Activated T-cell treated with anti-CD3 and anti-CD28 coated beads, Interleukin-2, amount 50 U/mL, for 1 hour (primary cell): ENCODE data around the gene SP140L.
"Not testable (repeated sequence)": the region's sequence is repeated elsewhere in the genome, so short reads cannot be mapped to it uniquely, and the experiment has no call there.

Source experiments
- DNase-seq: peaks from one replicate; pipeline ENCODE4 v3.0.0-alpha.2; 2020

The SP140L gene

GRCh38 chr2:230384986-230385385 lies 58.0 kb downstream of the SP140L start:
- DNase-seq: no peak

- no peak for DNase-seq
Observed at GRCh38 chr2:230394301-230394700, 67.3 kb downstream of the SP140L start.

GRCh38 chr2:230398698-230399097 lies 71.7 kb downstream of the SP140L start:
- not testable (repeated sequence) for DNase-seq

- DNase-seq: no peak
Observed at GRCh38 chr2:230400041-230400440, 73.0 kb downstream of the SP140L start.

- DNase-seq: no peak
Observed at GRCh38 chr2:230400454-230400853, 73.5 kb downstream of the SP140L start.

DNA sequence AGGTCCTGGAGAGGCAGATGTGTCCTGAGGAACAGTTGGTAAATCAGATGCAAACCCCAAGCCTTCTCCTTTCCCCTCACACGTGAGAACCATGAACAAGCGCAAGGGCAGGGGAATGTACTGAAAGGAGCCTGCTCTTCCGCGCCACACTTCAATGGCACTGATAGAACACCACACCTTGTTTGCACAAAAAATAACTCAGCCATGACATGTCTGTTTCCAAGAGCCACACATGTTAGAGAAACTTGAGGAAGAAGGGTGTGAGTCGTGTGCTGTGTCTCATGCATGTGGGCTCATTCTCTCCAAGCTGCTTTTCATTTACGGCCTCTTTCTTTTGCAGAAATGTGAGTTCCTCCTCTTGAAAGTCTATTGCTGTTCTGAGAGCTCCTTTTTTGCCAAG lies 74.0 kb downstream of the SP140L start:
- not testable (repeated sequence) for DNase-seq

DNA sequence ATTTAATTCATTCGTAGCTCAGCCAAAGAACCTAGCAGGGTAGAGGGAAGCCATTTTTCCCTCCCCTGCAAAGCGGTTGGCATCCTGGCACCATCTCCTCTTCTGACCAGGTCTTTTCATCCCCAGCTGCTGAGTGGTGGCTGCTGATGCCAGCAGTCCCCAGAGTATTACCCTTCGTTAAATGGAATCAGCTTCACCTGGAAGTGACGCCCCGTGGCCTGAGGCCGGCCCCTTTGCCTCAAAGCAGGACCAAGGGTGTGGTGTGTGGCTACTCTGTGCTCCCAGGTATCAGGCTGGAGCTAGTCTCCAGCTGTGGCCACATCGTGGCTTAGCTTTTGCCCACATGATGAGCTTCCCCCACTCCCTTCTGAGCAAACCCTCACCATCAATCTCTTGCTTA lies 76.8 kb downstream of the SP140L start:
- no peak for DNase-seq

GRCh38 chr2:230405824-230406223 lies 78.8 kb downstream of the SP140L start:
- DNase-seq: no peak

GRCh38 chr2:230408244-230408842 lies 81.3 kb downstream of the SP140L start:
- DNase-seq: no peak

DNA sequence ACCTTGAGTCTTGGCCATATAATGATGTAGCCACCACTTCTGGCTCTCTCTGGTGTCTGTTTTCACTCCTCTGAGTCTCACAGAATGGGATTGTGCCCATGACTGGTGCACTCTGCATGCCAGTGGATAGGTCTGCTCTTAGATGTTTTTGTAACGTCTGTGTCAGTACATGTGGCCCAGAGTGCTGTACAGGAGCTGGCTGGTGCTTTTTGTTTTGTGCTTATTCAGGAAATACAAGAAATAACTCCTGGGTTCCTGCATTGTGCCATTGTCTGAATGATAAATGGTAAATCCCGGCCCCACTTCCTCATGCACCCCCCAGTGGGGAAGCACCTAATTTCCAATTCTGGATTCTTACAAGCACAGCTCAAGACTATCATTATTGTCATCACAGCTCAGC lies 82.3 kb downstream of the SP140L start:
- DNase-seq: not testable (repeated sequence)

- no peak for DNase-seq
Observed at GRCh38 chr2:230410263-230410662, 83.3 kb downstream of the SP140L start.

DNA sequence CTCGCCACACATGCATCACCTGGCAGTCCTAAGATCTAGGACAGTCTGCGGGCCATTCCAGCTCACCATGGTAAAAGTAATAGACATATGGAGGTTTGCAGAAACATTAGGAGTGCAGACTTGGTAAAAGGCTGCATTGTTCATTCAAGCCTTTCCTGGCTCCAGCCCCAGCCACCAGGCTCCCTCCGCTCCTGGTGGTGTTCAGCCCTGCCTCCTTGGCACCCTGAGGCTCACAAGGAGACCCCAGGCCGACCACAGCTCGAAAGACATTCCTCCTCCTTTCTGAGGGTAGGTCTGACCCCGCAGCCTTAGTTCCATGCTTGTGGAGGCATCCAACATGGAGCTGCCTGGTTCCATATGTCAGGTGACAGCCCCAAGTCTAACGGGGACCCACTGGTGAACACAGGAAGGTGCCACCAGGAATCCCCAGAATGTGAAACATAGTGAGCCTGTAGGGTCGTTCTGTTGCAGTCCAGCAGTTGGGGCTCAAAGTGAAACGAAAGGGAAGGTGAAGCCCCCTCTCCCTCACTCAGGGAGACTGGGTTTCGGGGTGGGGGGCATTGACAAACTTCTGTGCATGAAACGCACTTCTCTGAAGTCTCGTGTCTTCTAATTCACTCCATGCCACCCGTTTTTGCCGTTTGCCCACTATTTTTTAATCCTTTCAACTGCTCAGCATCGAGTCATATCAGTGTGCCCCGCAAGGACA lies 84.0 kb downstream of the SP140L start:
- no peak for DNase-seq

GRCh38 chr2:230411570-230412370 lies 84.8 kb downstream of the SP140L start:
- DNase-seq: peak; percentile 71

GRCh38 chr2:230412371-230412711 lies 85.3 kb downstream of the SP140L start:
- DNase-seq: no peak

DNA sequence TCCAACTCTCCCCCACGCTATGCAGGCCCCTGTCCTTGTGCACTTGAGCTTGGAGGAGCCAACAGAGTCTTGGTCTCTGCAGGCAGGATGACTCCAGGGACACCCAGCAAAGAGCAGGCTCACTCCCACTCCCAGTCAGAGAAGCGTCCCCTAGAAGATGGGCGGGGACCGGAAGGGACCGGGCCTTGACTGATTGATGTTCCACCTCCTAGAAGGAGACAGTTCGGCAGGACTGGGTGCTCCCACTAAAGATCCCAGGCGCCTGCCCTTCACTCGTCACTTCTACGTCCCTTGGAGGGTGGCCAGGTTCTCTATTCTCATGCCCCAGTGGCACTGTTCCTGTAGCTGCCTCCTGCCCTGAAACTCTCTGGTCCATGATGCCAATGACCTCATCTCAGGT lies 85.9 kb downstream of the SP140L start:
- no peak for DNase-seq

GRCh38 chr2:230413479-230413878 lies 86.5 kb downstream of the SP140L start:
- DNase-seq: no peak

DNA sequence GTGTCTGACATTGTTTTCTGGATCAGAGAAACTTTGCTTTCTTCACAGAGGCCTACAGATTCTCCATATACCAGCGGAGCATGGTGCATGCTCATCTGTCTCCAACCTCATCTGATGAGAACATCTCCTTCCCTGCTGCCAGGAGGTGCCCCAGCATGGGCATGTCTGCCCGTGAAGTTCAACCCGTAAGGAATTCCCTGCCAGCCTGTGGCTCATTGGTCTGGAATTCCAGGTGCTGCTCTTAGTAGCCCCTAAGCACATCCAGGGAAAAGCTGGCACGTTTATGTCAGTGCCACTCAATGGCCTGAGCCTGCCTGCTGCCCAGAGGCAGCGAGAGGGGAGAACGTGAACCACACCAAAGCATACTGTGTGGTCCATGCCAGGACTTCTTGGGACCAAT lies 87.3 kb downstream of the SP140L start:
- no peak for DNase-seq

- peak; percentile 72 for DNase-seq
Observed at GRCh38 chr2:230416061-230416721, 89.2 kb downstream of the SP140L start, which contains the start of gene SP100. Gene SP100, plus strand, starts transcription at chr2:230416201. Its CDS starts 96 bp downstream, at chr2:230416297.

DNA sequence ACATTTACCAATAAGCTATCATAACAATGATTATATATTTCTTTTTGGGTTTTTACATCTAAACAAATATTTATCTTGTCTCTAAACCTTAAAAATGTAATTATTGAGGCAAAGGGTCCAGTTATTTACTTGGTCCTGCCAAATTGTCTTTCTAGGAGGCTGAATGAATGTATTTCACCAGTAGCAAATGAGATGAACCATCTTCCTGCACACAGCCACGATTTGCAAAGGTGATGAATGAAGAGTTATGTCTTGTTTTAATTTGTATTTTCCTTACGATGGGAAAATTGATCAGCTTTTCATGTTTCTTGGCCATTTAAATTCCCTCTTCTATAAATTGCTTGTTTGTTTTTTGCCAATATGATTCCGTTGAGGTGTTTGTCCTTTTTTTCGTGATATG lies 90.4 kb downstream of the SP140L start:
- DNase-seq: no peak

DNA sequence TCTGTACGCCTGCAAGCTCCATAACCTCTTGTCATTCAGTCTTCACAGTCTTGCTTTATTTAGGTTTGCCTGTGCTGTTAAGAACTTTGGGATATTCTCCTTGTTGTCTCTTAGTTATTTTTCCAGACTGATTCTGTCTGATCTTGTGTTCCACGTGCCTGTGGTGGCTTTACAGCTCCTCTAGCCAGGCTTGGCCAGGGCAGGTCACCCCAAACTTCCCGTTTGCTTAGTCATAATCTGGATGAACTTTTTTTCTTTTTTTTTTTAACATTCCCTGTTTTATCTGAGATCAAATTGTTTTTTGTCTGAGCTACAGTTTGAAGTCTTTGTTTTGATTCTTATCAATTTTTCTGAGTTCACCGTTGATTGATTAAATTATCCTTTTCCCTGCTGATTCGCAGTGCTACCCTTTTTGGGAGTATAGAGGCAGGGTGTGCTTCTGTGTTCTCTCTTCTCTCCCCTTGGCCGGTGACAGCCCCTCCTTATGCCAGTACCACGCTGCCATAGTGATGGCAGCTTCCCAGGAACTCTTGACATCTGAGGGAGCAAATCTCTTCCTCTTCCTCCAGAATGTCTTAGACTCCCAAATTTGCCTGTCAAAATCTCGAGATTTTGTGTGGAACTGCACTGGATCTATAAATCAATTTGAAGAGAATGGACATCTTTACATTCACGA lies 91.5 kb downstream of the SP140L start:
- no peak for DNase-seq

DNA sequence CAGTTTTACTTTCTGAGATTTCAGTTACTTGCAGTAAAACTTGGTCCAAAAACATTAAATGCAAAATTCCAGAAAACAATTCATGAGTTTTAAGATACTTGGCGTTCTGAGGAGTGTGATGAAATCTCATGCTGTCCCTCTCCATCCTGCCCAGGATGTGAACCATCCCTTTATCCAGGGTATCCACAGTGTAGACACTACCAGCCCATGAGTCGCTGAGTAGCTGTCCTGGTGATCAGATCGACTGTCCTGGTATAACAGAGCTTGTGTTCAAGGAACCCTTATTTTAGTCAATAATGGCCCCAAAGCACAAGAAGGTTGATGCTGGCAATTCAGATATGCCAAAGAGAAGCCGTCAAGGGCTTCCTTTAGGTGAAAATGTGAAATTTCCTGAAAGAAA lies 92.2 kb downstream of the SP140L start:
- no peak for DNase-seq

DNA sequence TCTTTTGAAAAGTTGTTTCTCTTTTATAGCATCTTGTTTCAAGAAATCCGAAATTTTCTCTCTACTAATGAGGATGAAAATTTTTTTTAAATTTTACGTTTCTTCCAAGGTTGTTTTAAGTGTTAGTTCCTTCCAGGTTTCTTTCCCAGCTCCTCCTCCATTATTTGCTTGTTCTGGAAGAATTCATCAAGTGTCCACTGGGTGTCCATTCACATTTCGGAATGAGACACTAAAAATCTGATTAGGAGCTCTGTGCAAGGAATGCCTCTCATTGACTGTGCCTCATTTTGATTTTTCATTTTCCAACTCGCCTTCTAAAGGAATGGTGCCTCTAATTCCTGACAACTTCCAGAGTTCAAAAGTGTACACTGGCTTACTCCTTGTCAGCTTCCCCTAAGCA lies 95.2 kb downstream of the SP140L start:
- no peak for DNase-seq
